Measurements from ENCODE around the gene MUC13. TPM values are rescaled to one million over a fixed set of nuclear protein-coding genes. Genes with fewer than 3 reads are reported as not detected.

The MUC13 gene
- total RNA-seq, 1 experiment from 2014 or later: not detected

- Mint-ChIP-seq H3K4me1 (no peaks in the 10 kb centered on the region), H3K27ac (no peak overlapping the region), H3K27me3 (ENCODE audit: low read depth) (peaks cover 6% of the 10 kb centered on the region), H3K4me3 (no peak overlapping the region), H3K36me3 (ENCODE audit: insufficient read depth in 1 of 3, low read depth in 3 of 3) (no peaks in the 10 kb centered on the region; a peak in 1 of 7 replicates), H3K9me3 (0 out of 5 replicates have a peak, but pooled peaks cover 0 to 2% of the 10 kb centered on the region in 2 experiments)
- Histone ChIP-seq H2BK120ac (ENCODE audit: low read depth, low read length, poor library complexity, severe bottlenecking) (no peak overlapping the region), H2AFZ (ENCODE audit: low read length) (no peak overlapping the region), H4K20me1 (ENCODE audit: control insufficient read depth, insufficient read depth, insufficient read length) (no peaks in the 10 kb centered on the region), H3K27me3 (ENCODE audit: insufficient read depth, low read length) (no peaks in the 10 kb centered on the region), H2AK5ac (ENCODE audit: insufficient read length, low read length) (no peak overlapping the region), H3K18ac (ENCODE audit: insufficient read length, low read depth, low read length) (no peak overlapping the region), H3K79me1 (ENCODE audit: insufficient read depth, low read depth, low read length, poor library complexity, severe bottlenecking) (no peaks in the 10 kb centered on the region), H2BK20ac (ENCODE audit: low read depth, low read length, poor library complexity, severe bottlenecking) (no peak overlapping the region), H3K27ac (ENCODE audit: insufficient read length, low read depth, low read length) (no peak overlapping the region), H3K56ac (ENCODE audit: insufficient read length, low read depth, low read length) (no peak overlapping the region), H3T11ph (ENCODE audit: low read length) (no peak overlapping the region), H3K14ac (ENCODE audit: insufficient read depth, low read length) (no peak overlapping the region), H3K4ac (ENCODE audit: low read depth, low read length) (no peak overlapping the region), H2BK5ac (ENCODE audit: insufficient read length, low read length) (no peak overlapping the region), H3K23ac (ENCODE audit: insufficient read length, low read depth, low read length) (no peak overlapping the region), H3K4me1 (ENCODE audit: insufficient read depth, low read length) (no peaks in the 10 kb centered on the region), H2BK15ac (ENCODE audit: low read depth, low read length) (no peak overlapping the region), H2BK12ac (ENCODE audit: insufficient read length, low read depth, low read length) (no peak overlapping the region), H3K9me3 (ENCODE audit: control insufficient read depth, low read depth, low read length) (no peaks in the 10 kb centered on the region), H3K4me2 (ENCODE audit: insufficient read depth, insufficient read length, low read length) (no peak overlapping the region), H3K23me2 (ENCODE audit: insufficient read length, low read depth, low read length, poor library complexity, severe bottlenecking) (no peaks in the 10 kb centered on the region), H3K79me2 (ENCODE audit: insufficient read depth, low read length) (no peaks in the 10 kb centered on the region), H4K91ac (ENCODE audit: insufficient read length, low read depth, low read length) (no peak overlapping the region), H3K9ac (ENCODE audit: extremely low read depth, insufficient read length, low read length) (no peak overlapping the region), H4K5ac (ENCODE audit: insufficient read length, low read depth, low read length) (no peak overlapping the region), H4K8ac (replicated peaks; ENCODE audit: insufficient read length, low read depth, low read length) (no peak overlapping the region)
- WGBS (ENCODE audit: extremely low coverage, insufficient read length, low lambda C conversion rate): no CpG with 5 or more reads among the region's 5 CpGs
- no peak; the same call in 2 of the 3 replicates for TF ChIP-seq CTCF (conservative IDR thresholded peaks at IDR 0.05)
- DNase-seq: no peak
Measured at GRCh38 chr3:124938896-124939295, 4.3 kb upstream of the MUC13 start.
